Ovary (tissue), 9 donors: ENCODE measurements around the gene SCUBE2. TPM values are rescaled to one million over a fixed set of nuclear protein-coding genes. Genes with fewer than 3 reads are reported as not detected.

ENCODE experiments used
- DNase-seq, 5 donors: peaks; one replicate each; pipeline ENCODE4 v3.0.0-alpha.2; 2019 to 2020
- H3K27ac ChIP-seq, 2 donors: fragments of 200-600 bp; one replicate each; pipeline versions ENCODE4 v1.5.1 to v1.8.0; 2019 to 2022
- H3K27me3 ChIP-seq: fragments of 200-600 bp; one replicate; pipeline ENCODE4 v1.8.0; 2022
- H3K36me3 ChIP-seq: fragments of 200-600 bp; sonication (generic); one replicate; pipeline ENCODE4 v1.5.1; 2019
- H3K4me1 ChIP-seq: one replicate; pipeline ENCODE4 v1.8.1; 2013; ENCODE audit warnings: mild to moderate bottlenecking, moderate library complexity; ENCODE audit not compliant: insufficient read depth
- H3K4me3 ChIP-seq: fragments of 200-600 bp; sonication (generic); one replicate; pipeline ENCODE4 v1.5.1; 2017
- H3K9me3 ChIP-seq, 2 donors: fragments of 200-600 bp in 1 of 2; sonication (generic) in 1 of 2; one replicate each; pipeline versions ENCODE4 v1.5.1 to v1.8.1; 2013 to 2019; ENCODE audit warnings: mild to moderate bottlenecking in 1 of 2, moderate library complexity in 1 of 2
- CTCF ChIP-seq, 3 donors: fragments of 450-650 bp in 2 of 3; fragments of 200-600 bp in 1 of 3; IDR thresholded peaks; one replicate each; pipeline versions ENCODE4 v1.5.1 to v1.8.0; 2016 to 2022; ENCODE audit warnings: antibody characterized with exemption in 3 of 3, mild to moderate bottlenecking in 1 of 3
- EP300 ChIP-seq: sonication (generic); formaldehyde crosslinking; IDR thresholded peaks from one replicate; pipeline ENCODE4 v1.6.1; 2017; ENCODE audit warnings: antibody characterized with exemption
- POLR2A ChIP-seq: fragments of 450-650 bp; IDR thresholded peaks from one replicate; pipeline ENCODE4 v1.6.1; 2017; ENCODE audit warnings: antibody characterized with exemption, mild to moderate bottlenecking, moderate library complexity
- WGBS, 3 donors: extraction: QIAGEN DNeasy Blood & Tissue Kit in 1 of 3; methylation state at CpG; one replicate each; pipeline versions ENCODE4 v1.1.5 to v1.1.7; 2013 to 2017; 5-methylcytosine and 5-hydroxymethylcytosine counted together
- intact Hi-C, 4 donors: fragments of 100-400 bp; cut with DNase I; formaldehyde crosslinking; loops; one replicate each; pipeline versions ENCODE4 v1.11.0 to v1.15.1; 2022 to 2023
- polyA plus RNA-seq, 2 donors: library from polyadenylated mRNA; stranded (reverse); fragments of 200-250 nt in 1 of 2; fragments of 350-450 nt in 1 of 2; fragmentation: Illumina TruSeq in 1 of 2; extraction: RNeasy Lipid Tissue Mini Kit (QIAGEN cat#74804) in 1 of 2; gene quantifications; one replicate each; pipeline ENCODE4 v1.2.3, GENCODE V29; 2013 to 2014
- total RNA-seq, 7 donors: library from RNA; depleted of rRNA in 2 of 7; stranded (reverse); fragments of >200 nt in 2 of 7; fragmentation: NEBNext Ultra II Directional in 3 of 7; extraction: Animal tissue kit (Norgen Biotek cat#: 25700) in 3 of 7; gene quantifications; one replicate each; pipeline versions ENCODE4 v1.1.0 to v1.2.4, GENCODE V29; 2016 to 2023
- donor health status: DM: no; HTN: no; CAD: no; lungs with moderate emphysema.
- donor health status: DM: no; HTN: no; CAD: no.
- donor health status: Bipolar disorder and iron deficiency.
- donor health status: DM: yes; HTN: yes; CAD: no.
- donor health status: DM: no; HTN: no; CAD: no.
- donor health status: DM: yes; HTN: yes; CAD: no.

Gene SCUBE2
- total and polyA plus RNA-seq, 9 donors = 0.12 to 8.2 (median 1.00) TPM

GRCh38 chr11:9056467-9056866 is 34.9 kb downstream of the SCUBE2 start:
- WGBS, 3 donors = 75 to 88% (median 78%) methylated on average over 6 of the region's 6 CpGs
- Histone ChIP-seq H3K4me1 (no peaks in the 10 kb centered on the region), H3K36me3 (no peaks in the 10 kb centered on the region), H3K9me3 (no peaks in the 10 kb centered on the region), H3K27me3 (no peaks in the 10 kb centered on the region), H3K27ac (no peak overlapping the region), H3K4me3 (no peak overlapping the region)
- DNase-seq = no peak
- TF ChIP-seq POLR2A (no peak), CTCF (IDR thresholded peaks at IDR 0.05) (no peak), EP300 (no peak)
- intact Hi-C loops = no loop called here

- intact Hi-C loops = no loop called here
- WGBS, 3 donors = 76 to 86% (median 82%) methylated on average over 7 of the region's 7 CpGs
- no peak overlapping the region for H3K27ac ChIP-seq
- H3K27me3 ChIP-seq = no peaks in the 10 kb centered on the region
- peaks cover 1% of the 10 kb centered on the region for H3K4me1 ChIP-seq
- no peaks in the 10 kb centered on the region for H3K36me3 ChIP-seq
- no peak for TF ChIP-seq POLR2A
- TF ChIP-seq CTCF (IDR thresholded peaks at IDR 0.05) = no peak
- no peak for TF ChIP-seq EP300
- H3K9me3 ChIP-seq = no peaks in the 10 kb centered on the region
- H3K4me3 ChIP-seq = no peak overlapping the region
- DNase-seq = no peak
These were observed 37.9 kb downstream of the SCUBE2 start for GRCh38 chr11:9053316-9054035.

GRCh38 chr11:9052316-9052715 is 39.1 kb downstream of the SCUBE2 start:
- TF ChIP-seq POLR2A = no peak
- TF ChIP-seq CTCF (IDR thresholded peaks at IDR 0.05) = no peak
- TF ChIP-seq EP300 = no peak
- WGBS, 3 donors = 87 to 99% (median 95%) methylated on average over 3 of the region's 3 CpGs
- intact Hi-C loops = no loop called here

GRCh38 chr11:9049959-9050358 is 41.4 kb downstream of the SCUBE2 start:
- 96 to 98% (median 97%) methylated on average over 2 of the region's 2 CpGs for WGBS, 3 donors
- no peaks in the 10 kb centered on the region for H3K36me3 ChIP-seq
- intact Hi-C loops = no loop called here
- no peaks in the 10 kb centered on the region for H3K27me3 ChIP-seq
- H3K4me3 ChIP-seq = no peak overlapping the region
- no peaks in the 10 kb centered on the region for H3K9me3 ChIP-seq
- TF ChIP-seq EP300 (no peak), POLR2A (no peak), CTCF (IDR thresholded peaks at IDR 0.05) (no peak)
- H3K27ac ChIP-seq = no peak overlapping the region
- DNase-seq = no peak
- peaks cover 6% of the 10 kb centered on the region for H3K4me1 ChIP-seq

More at GRCh38 chr11:9052316-9052715, 39.1 kb downstream of the SCUBE2 start:
- no peak for DNase-seq
- H3K27me3 ChIP-seq = no peaks in the 10 kb centered on the region
- no peaks in the 10 kb centered on the region for H3K36me3 ChIP-seq
- H3K4me3 ChIP-seq = no peak overlapping the region
- no peak overlapping the region for H3K27ac ChIP-seq
- H3K4me1 ChIP-seq = peaks cover 6% of the 10 kb centered on the region
- no peaks in the 10 kb centered on the region for H3K9me3 ChIP-seq
